HG03565 (cell line): ENCODE measurements around the gene ABL2.
"Not testable (repeated sequence)": the region's sequence is repeated elsewhere in the genome, so short reads cannot be mapped to it uniquely, and the experiment has no call there.

Experiments
- ATAC-seq: cut with Tn5 transposase; IDR thresholded peaks from one replicate; pipeline ENCODE4 v1.9.1; 2021; ENCODE audit warnings: mild to moderate bottlenecking, moderate library complexity; ENCODE audit not compliant: unreplicated experiment

ABL2 gene

GRCh38 chr1:179141592-179142251, 87.8 kb downstream of the ABL2 start:
- ATAC-seq, result no peak

GRCh38 chr1:179138755-179139154, 90.7 kb downstream of the ABL2 start:
- ATAC-seq, result not testable (repeated sequence)

GRCh38 chr1:179137617-179138255, 91.7 kb downstream of the ABL2 start:
- ATAC-seq, result no peak

- not testable (repeated sequence) for ATAC-seq
Measured at GRCh38 chr1:179135707-179136106, 93.8 kb downstream of the ABL2 start.

GRCh38 chr1:179135168-179135567, 94.3 kb downstream of the ABL2 start:
- not testable (repeated sequence) for ATAC-seq

GRCh38 chr1:179129702-179130473, 99.6 kb downstream of the ABL2 start:
- peak; percentile 98 for ATAC-seq

GRCh38 chr1:179128520-179128919, 101.0 kb downstream of the ABL2 start:
- ATAC-seq, result no peak

GRCh38 chr1:179127163-179127895, 102.1 kb downstream of the ABL2 start:
- ATAC-seq, result no peak

GRCh38 chr1:179126338-179127060, 103.0 kb downstream of the ABL2 start:
- ATAC-seq, result no peak

- no peak for ATAC-seq
Measured at GRCh38 chr1:179124873-179125272, 104.6 kb downstream of the ABL2 start.

GRCh38 chr1:179121159-179121938, 108.1 kb downstream of the ABL2 start:
- no peak for ATAC-seq

- ATAC-seq, result no peak
Measured at GRCh38 chr1:179120736-179121135, 108.7 kb downstream of the ABL2 start.

- ATAC-seq, result no peak
Measured at GRCh38 chr1:179119513-179119912, 110.0 kb downstream of the ABL2 start.

- ATAC-seq, result no peak
Measured at GRCh38 chr1:179115181-179115580, 114.3 kb downstream of the ABL2 start.

- no peak for ATAC-seq
Measured at GRCh38 chr1:179108644-179109043, 120.8 kb downstream of the ABL2 start.

- no peak for ATAC-seq
Measured at GRCh38 chr1:179107706-179108629, 121.5 kb downstream of the ABL2 start.

- ATAC-seq, result no peak
Measured at GRCh38 chr1:179105393-179105792, 124.1 kb downstream of the ABL2 start.

GRCh38 chr1:179104611-179105250, 124.7 kb downstream of the ABL2 start:
- ATAC-seq, result no peak
